ENCODE data around the gene NANS. TPM values are rescaled to one million over a fixed set of nuclear protein-coding genes. Genes with fewer than 3 reads are reported as not detected.
A peak's percentile ranks its signal among the peaks of the same experiment; 100 is the strongest.
"Not testable (repeated sequence)": the region's sequence is repeated elsewhere in the genome, so short reads cannot be mapped to it uniquely, and the experiment has no call there.

NANS gene
- total and polyA plus RNA-seq, 2 donors = 36.3 to 38.0 TPM

DNA sequence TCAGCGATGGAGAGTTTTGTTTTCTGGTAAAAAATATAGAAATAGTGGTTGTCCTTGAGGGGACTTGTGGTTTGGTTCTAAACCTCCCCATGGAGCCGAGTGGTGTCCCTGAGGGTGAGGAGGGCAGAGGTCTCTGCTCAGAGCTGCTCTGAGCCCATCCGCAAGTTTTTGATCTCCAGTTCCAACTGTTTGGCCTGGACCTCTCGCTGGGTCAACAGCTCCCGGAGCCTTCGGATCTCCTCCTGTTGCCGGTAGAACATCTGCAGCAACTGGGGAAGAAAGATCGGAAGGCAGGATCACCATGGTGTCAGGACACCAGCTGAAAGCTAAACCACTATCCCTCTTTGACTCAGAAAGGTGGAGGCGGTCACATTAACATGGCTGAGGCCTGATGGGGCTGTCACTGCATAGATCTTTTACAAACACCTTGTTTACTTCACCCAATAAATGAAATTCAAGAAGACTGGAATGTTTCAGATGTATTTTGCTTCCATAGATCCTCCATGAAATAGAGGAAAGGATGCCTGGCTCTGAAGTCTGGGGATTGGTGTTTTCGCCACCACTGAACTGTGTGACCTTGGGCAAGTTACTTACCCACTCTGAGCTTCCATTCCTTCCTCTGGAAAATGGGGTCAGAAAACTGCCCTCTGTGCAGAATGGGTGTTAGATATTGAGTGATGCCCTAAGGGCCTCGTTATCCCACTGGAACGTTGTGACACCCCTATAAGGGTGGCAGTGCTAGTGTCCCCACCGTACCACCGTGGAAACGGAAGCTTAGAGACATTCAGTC lies 68.3 kb downstream of the NANS start:
- H3K27me3 ChIP-seq (ENCODE audit: control insufficient read depth in 2 of 2, insufficient read depth in 1 of 2, low read length in 1 of 2) = no peaks in the 10 kb centered on the region
- WGBS = 98% methylated on average over 15 of the region's 15 CpGs
- peak overlapping the region in 1 of 2 donors; percentile 10 for H3K27ac ChIP-seq (ENCODE audit: low read depth in 1 of 2, low read length in 1 of 2)
- peaks cover 13 to 28% of the 10 kb centered on the region in 2 donors for H3K4me1 ChIP-seq (ENCODE audit: control insufficient read depth in 2 of 2, insufficient read depth in 2 of 2, low read length in 2 of 2)
- DNase-seq (ENCODE audit: low read depth in 6 of 9, low spot score in 9 of 9) = no peak
- H3K4me3 ChIP-seq (ENCODE audit: low read length in 2 of 2) = no peak overlapping the region
- H3K36me3 ChIP-seq (ENCODE audit: control insufficient read depth in 2 of 2, insufficient read depth in 2 of 2, low read length in 1 of 2) = peaks cover 14 to 16% of the 10 kb centered on the region in 2 donors
- H3K9me3 ChIP-seq (ENCODE audit: control insufficient read depth in 2 of 2, insufficient read depth in 1 of 2, low read length in 1 of 2) = no peaks in the 10 kb centered on the region

DNA sequence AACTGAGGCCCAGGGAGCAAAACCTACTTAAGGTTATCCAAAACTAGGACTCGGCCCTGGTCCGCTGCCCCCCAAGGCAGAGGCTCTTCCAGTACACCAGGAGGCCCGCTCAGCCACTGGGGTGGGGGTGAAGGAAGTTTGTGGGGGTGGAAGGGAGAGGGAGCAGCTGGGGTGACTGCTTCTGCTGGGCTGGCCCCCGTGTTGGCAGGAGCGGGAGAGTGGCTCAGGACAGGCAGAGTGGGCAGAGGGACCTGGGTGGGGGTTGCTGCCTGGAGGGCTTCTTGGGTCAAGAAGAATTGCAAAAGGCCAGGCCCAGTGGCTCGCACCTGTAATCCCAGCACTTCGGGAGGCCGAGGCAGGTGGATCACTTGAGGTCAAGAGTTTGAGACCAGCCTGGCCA lies 70.7 kb downstream of the NANS start:
- WGBS = over 99% methylated on average over 8 of the region's 8 CpGs
- no peaks in the 10 kb centered on the region for H3K27me3 ChIP-seq (ENCODE audit: control insufficient read depth in 2 of 2, insufficient read depth in 1 of 2, low read length in 1 of 2)
- no peak overlapping the region for H3K4me3 ChIP-seq (ENCODE audit: low read length in 2 of 2)
- no peak overlapping the region for H3K27ac ChIP-seq (ENCODE audit: low read depth in 1 of 2, low read length in 1 of 2)
- DNase-seq (ENCODE audit: low read depth in 6 of 9, low spot score in 9 of 9) = no peak
- H3K9me3 ChIP-seq (ENCODE audit: control insufficient read depth in 2 of 2, insufficient read depth in 1 of 2, low read length in 1 of 2) = no peaks in the 10 kb centered on the region
- peaks cover 0 to 5% of the 10 kb centered on the region in 2 donors for H3K4me1 ChIP-seq (ENCODE audit: control insufficient read depth in 2 of 2, insufficient read depth in 2 of 2, low read length in 2 of 2)
- H3K36me3 ChIP-seq (ENCODE audit: control insufficient read depth in 2 of 2, insufficient read depth in 2 of 2, low read length in 1 of 2) = peaks cover 20 to 23% of the 10 kb centered on the region in 2 donors

DNA sequence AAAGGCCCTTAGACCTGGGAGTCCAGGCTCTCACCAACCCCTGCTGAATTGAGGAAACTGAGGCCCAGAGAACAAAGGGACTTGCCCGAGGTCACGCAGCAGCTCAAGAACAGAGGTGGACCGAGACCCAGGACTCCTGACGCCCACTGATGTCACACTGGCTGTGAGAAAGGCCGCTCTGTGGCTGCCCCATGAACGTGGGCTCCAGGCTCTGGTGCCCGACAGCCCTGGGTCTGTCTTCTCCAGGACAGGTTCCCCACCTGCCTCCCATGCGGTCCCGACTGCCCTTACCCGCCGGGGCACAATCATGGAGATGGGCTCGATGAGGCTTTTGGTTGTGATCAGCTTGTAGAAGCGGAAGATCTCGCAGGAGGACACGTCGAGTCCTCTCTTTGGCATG lies 71.8 kb downstream of the NANS start:
- whole genome bisulfite sequencing = 97% methylated on average over 16 of the region's 16 CpGs
- H3K4me3 ChIP-seq (ENCODE audit: low read length in 2 of 2) = no peak overlapping the region
- no peaks in the 10 kb centered on the region for H3K9me3 ChIP-seq (ENCODE audit: control insufficient read depth in 2 of 2, insufficient read depth in 1 of 2, low read length in 1 of 2)
- DNase-seq (ENCODE audit: low read depth in 6 of 9, low spot score in 9 of 9) = no peak
- no peak overlapping the region for H3K27ac ChIP-seq (ENCODE audit: low read depth in 1 of 2, low read length in 1 of 2)
- peaks cover 20 to 23% of the 10 kb centered on the region in 2 donors for H3K36me3 ChIP-seq (ENCODE audit: control insufficient read depth in 2 of 2, insufficient read depth in 2 of 2, low read length in 1 of 2)
- no peaks in the 10 kb centered on the region for H3K27me3 ChIP-seq (ENCODE audit: control insufficient read depth in 2 of 2, insufficient read depth in 1 of 2, low read length in 1 of 2)
- H3K4me1 ChIP-seq (ENCODE audit: control insufficient read depth in 2 of 2, insufficient read depth in 2 of 2, low read length in 2 of 2) = peaks cover 0 to 4% of the 10 kb centered on the region in 2 donors

DNA sequence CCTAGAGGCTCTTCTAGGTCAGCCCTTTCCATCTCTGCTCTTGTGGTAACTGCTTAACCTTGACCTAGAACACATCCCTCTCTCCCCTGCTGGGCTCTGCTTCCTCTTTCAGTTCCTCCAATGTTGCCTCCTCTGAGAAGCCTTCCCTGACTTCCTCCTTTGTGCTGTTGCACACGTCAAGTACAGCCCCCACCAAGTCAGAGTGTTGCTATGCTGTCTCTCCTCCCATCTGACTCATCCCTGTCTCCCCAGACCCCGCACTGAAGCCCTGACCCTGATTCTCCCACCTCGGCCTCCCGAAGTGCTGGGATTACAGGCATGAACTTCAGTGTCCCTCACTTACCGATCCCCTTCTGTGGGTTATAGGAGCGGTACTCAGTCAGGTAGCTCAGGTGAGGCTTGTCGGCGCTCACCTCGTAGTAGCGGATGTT lies 72.9 kb downstream of the NANS start:
- H3K4me3 ChIP-seq (ENCODE audit: low read length in 2 of 2) = no peak overlapping the region
- H3K9me3 ChIP-seq (ENCODE audit: control insufficient read depth in 2 of 2, insufficient read depth in 1 of 2, low read length in 1 of 2) = no peaks in the 10 kb centered on the region
- WGBS = 93% methylated on average over 10 of the region's 10 CpGs
- peak in 1 of 9 donors; percentile 51 for DNase-seq (ENCODE audit: low read depth in 6 of 9, low spot score in 9 of 9)
- H3K4me1 ChIP-seq (ENCODE audit: control insufficient read depth in 2 of 2, insufficient read depth in 2 of 2, low read length in 2 of 2) = peaks cover 0 to 4% of the 10 kb centered on the region in 2 donors
- H3K36me3 ChIP-seq (ENCODE audit: control insufficient read depth in 2 of 2, insufficient read depth in 2 of 2, low read length in 1 of 2) = peaks cover 24% of the 10 kb centered on the region in 2 donors
- H3K27ac ChIP-seq (ENCODE audit: low read depth in 1 of 2, low read length in 1 of 2) = no peak overlapping the region
- H3K27me3 ChIP-seq (ENCODE audit: control insufficient read depth in 2 of 2, insufficient read depth in 1 of 2, low read length in 1 of 2) = no peaks in the 10 kb centered on the region

DNA sequence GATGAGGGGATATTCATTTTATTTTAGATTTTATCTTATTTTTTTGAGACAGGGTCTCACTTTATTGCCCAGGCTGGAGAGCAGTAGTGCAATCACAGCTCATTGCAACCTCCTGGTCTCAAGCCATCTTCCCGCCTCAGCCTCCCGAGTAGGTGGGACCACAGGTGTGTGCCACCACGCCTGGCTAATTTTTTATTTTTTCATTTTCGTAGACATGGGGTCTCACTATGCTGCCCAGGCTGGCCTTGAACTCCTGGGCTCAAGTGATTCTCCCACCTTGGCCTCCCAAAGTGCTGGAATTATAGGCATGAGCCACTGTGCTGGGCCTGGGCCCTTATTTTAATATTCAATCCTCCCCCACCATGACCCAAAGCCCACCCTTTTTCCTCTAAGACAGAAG lies 73.5 kb downstream of the NANS start:
- 97% methylated on average over 4 of the region's 4 CpGs for WGBS
- not testable (repeated sequence) for H3K4me3 ChIP-seq (ENCODE audit: low read length in 2 of 2); H3K9me3 ChIP-seq (ENCODE audit: control insufficient read depth in 2 of 2, insufficient read depth in 1 of 2, low read length in 1 of 2); DNase-seq (ENCODE audit: low read depth in 6 of 9, low spot score in 9 of 9); H3K27ac ChIP-seq (ENCODE audit: low read depth in 1 of 2, low read length in 1 of 2); H3K27me3 ChIP-seq (ENCODE audit: control insufficient read depth in 2 of 2, insufficient read depth in 1 of 2, low read length in 1 of 2); H3K4me1 ChIP-seq (ENCODE audit: control insufficient read depth in 2 of 2, insufficient read depth in 2 of 2, low read length in 2 of 2)
- H3K36me3 ChIP-seq (ENCODE audit: control insufficient read depth in 2 of 2, insufficient read depth in 2 of 2, low read length in 1 of 2) = peaks cover 19 to 24% of the 10 kb centered on the region in 2 donors

DNA sequence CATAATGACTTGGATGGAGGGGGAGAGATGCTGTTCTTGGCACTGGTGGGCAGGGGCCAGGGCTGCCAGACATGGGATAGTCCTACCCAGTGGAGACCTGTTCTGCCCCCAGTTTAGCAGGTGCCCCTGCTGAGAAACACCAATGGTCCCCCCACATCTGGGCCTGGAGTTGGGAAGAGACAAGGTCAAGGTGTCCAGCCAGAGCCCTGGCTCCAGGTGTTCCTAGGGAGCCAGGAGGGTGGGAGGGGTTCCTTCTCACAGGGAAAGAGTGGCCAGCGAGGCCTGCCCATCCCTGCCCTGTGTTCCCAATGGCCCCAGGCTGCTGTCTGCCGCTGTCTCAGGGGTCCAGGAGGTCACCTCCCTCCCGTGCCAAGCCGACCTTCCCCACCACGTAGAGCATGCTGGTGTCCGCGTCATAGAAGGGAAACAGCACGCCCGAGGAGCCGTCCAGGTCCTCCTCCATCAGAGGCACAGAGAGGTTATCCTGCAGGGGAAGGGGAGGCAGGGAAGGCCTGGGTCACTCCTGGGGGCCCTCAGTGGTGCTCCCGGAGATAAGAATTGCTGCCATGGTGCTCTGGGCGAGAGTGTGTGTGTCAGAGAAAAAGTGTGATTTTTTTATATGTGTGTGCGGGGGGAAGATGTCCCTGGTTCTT lies 74.2 kb downstream of the NANS start:
- Histone ChIP-seq H3K36me3 (ENCODE audit: control insufficient read depth in 2 of 2, insufficient read depth in 2 of 2, low read length in 1 of 2) (peaks cover 19 to 24% of the 10 kb centered on the region in 2 donors), H3K9me3 (ENCODE audit: control insufficient read depth in 2 of 2, insufficient read depth in 1 of 2, low read length in 1 of 2) (no peaks in the 10 kb centered on the region), H3K27me3 (ENCODE audit: control insufficient read depth in 2 of 2, insufficient read depth in 1 of 2, low read length in 1 of 2) (no peaks in the 10 kb centered on the region), H3K4me1 (ENCODE audit: control insufficient read depth in 2 of 2, insufficient read depth in 2 of 2, low read length in 2 of 2) (peaks cover 0 to 4% of the 10 kb centered on the region in 2 donors), H3K4me3 (ENCODE audit: low read length in 2 of 2) (no peak overlapping the region), H3K27ac (ENCODE audit: low read depth in 1 of 2, low read length in 1 of 2) (no peak overlapping the region)
- 97% methylated on average over 13 of the region's 13 CpGs for WGBS
- DNase-seq (ENCODE audit: low read depth in 6 of 9, low spot score in 9 of 9) = no peak

DNA sequence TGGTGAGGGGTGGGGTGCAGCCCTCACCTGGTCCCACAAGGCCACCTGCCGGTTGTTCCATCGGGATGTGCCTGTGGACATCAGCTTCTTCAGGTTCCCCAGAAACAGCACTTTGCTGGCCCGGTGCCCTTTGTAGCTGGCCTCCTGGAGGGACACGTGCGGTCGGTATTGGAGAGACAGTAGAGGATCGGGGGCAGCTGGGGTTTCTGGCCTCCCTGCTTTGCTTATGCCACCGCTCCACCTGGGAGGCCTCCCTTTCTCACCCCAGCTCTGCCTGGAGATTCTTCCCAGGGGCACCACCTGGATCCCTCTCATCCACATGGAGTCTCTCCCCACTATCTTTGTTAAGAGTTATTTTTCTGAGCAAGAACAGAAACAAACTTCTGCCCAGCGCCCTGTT lies 75.6 kb downstream of the NANS start:
- no peak for DNase-seq (ENCODE audit: low read depth in 6 of 9, low spot score in 9 of 9)
- no peaks in the 10 kb centered on the region for H3K9me3 ChIP-seq (ENCODE audit: control insufficient read depth in 2 of 2, insufficient read depth in 1 of 2, low read length in 1 of 2)
- no peak overlapping the region for H3K27ac ChIP-seq (ENCODE audit: low read depth in 1 of 2, low read length in 1 of 2)
- H3K27me3 ChIP-seq (ENCODE audit: control insufficient read depth in 2 of 2, insufficient read depth in 1 of 2, low read length in 1 of 2) = no peaks in the 10 kb centered on the region
- no peak overlapping the region for H3K4me3 ChIP-seq (ENCODE audit: low read length in 2 of 2)
- H3K36me3 ChIP-seq (ENCODE audit: control insufficient read depth in 2 of 2, insufficient read depth in 2 of 2, low read length in 1 of 2) = peaks cover 16 to 24% of the 10 kb centered on the region in 2 donors
- WGBS = 99% methylated on average over 9 of the region's 9 CpGs
- H3K4me1 ChIP-seq (ENCODE audit: control insufficient read depth in 2 of 2, insufficient read depth in 2 of 2, low read length in 2 of 2) = peaks cover 0 to 4% of the 10 kb centered on the region in 2 donors

Other genes with a start within 250 kb of the NANS start
- gene FOXE1, start 203.5 kb upstream of the NANS start, total RNA-seq = 0.24 TPM
- gene FOXE1, start 203.5 kb upstream of the NANS start, polyA plus RNA-seq = 4.4 TPM
- 28.5 TPM for gene TRMO, start 134.2 kb upstream of the NANS start, total RNA-seq
- gene TRMO, start 134.2 kb upstream of the NANS start, polyA plus RNA-seq = 19.8 TPM
- gene HEMGN, start 118.6 kb upstream of the NANS start, total RNA-seq = 16.9 TPM
- 4.1 TPM for gene HEMGN, start 118.6 kb upstream of the NANS start, polyA plus RNA-seq
- 44.7 TPM for gene ANP32B, start 73.4 kb upstream of the NANS start, total RNA-seq
- 191 TPM for gene ANP32B, start 73.4 kb upstream of the NANS start, polyA plus RNA-seq
- 12.7 TPM for gene TRIM14, start 62.5 kb downstream of the NANS start, total RNA-seq
- gene TRIM14, start 62.5 kb downstream of the NANS start, polyA plus RNA-seq = 16.4 TPM
- gene CORO2A, start 135.9 kb downstream of the NANS start, total RNA-seq = 5.1 TPM
- gene CORO2A, start 135.9 kb downstream of the NANS start, polyA plus RNA-seq = 7.5 TPM
- 2.5 TPM for gene TBC1D2, start 198.9 kb downstream of the NANS start, total RNA-seq
- gene TBC1D2, start 198.9 kb downstream of the NANS start, polyA plus RNA-seq = 21.2 TPM

Data from thymus (tissue), 11 donors.